T-helper 2 cell treated with Interferon-gamma antibody and Interleukin-4, amounts not matched to agents 5 μg/mL and 100 μg/mL, for 36 hours (primary cell): ENCODE data around the gene ANHX.

Experiments used
- DNase-seq: peaks from one replicate; pipeline ENCODE4 v3.0.0; 2021; ENCODE audit warnings: low spot score
- H3K27ac Mint-ChIP-seq: one replicate; pipeline ENCODE4 v1.8.0; 2021; ENCODE audit warnings: mild to moderate bottlenecking, mixed read lengths
- H3K27me3 Mint-ChIP-seq: one replicate; pipeline ENCODE4 v1.8.0; 2021; ENCODE audit warnings: low read depth, mixed read lengths
- H3K36me3 Mint-ChIP-seq: one replicate; pipeline ENCODE4 v1.8.0; 2021; ENCODE audit warnings: low read depth, mixed read lengths
- H3K4me1 Mint-ChIP-seq: one replicate; pipeline ENCODE4 v1.8.0; 2021; ENCODE audit warnings: low read depth, mixed read lengths
- H3K4me3 Mint-ChIP-seq: one replicate; pipeline ENCODE4 v1.8.0; 2022; ENCODE audit warnings: mild to moderate bottlenecking, moderate library complexity, mixed read lengths
- H3K9me3 Mint-ChIP-seq: one replicate; pipeline ENCODE4 v1.8.0; 2021; ENCODE audit warnings: mixed read lengths

ANHX gene

GRCh38 chr12:133180669-133181068 lies 55.0 kb downstream of the ANHX start:
- H3K4me1 Mint-ChIP-seq = peaks cover 8% of the 10 kb centered on the region
- H3K36me3 Mint-ChIP-seq = peaks cover 55% of the 10 kb centered on the region
- H3K27me3 Mint-ChIP-seq = no peaks in the 10 kb centered on the region
- no peak for DNase-seq
- H3K27ac Mint-ChIP-seq = peak overlapping the region; percentile 4
- no peak overlapping the region for H3K4me3 Mint-ChIP-seq
- H3K9me3 Mint-ChIP-seq = peaks cover 70% of the 10 kb centered on the region

GRCh38 chr12:133174901-133175300 lies 60.8 kb downstream of the ANHX start:
- Mint-ChIP-seq H3K4me1 (no peaks in the 10 kb centered on the region), H3K9me3 (peaks cover 66% of the 10 kb centered on the region), H3K36me3 (peaks cover 8% of the 10 kb centered on the region), H3K27me3 (no peaks in the 10 kb centered on the region), H3K4me3 (no peak overlapping the region), H3K27ac (no peak overlapping the region)
- no peak for DNase-seq

- Mint-ChIP-seq H3K27me3 (no peaks in the 10 kb centered on the region), H3K36me3 (peaks cover 3% of the 10 kb centered on the region), H3K9me3 (peaks cover 62% of the 10 kb centered on the region), H3K4me3 (no peak overlapping the region), H3K4me1 (no peaks in the 10 kb centered on the region), H3K27ac (no peak overlapping the region)
- no peak for DNase-seq
Measured at GRCh38 chr12:133172491-133172890, 63.2 kb downstream of the ANHX start.
